NCI-H2029 (cell line): ENCODE measurements around the gene ATG2B.
A peak's percentile ranks its signal among the peaks of the same experiment; 100 is the strongest.

Experiments used
- DNase-seq: peaks from one replicate; lab custom pipeline; 2025; lab: John Stamatoyannopoulos, UW

ATG2B gene, protein sequence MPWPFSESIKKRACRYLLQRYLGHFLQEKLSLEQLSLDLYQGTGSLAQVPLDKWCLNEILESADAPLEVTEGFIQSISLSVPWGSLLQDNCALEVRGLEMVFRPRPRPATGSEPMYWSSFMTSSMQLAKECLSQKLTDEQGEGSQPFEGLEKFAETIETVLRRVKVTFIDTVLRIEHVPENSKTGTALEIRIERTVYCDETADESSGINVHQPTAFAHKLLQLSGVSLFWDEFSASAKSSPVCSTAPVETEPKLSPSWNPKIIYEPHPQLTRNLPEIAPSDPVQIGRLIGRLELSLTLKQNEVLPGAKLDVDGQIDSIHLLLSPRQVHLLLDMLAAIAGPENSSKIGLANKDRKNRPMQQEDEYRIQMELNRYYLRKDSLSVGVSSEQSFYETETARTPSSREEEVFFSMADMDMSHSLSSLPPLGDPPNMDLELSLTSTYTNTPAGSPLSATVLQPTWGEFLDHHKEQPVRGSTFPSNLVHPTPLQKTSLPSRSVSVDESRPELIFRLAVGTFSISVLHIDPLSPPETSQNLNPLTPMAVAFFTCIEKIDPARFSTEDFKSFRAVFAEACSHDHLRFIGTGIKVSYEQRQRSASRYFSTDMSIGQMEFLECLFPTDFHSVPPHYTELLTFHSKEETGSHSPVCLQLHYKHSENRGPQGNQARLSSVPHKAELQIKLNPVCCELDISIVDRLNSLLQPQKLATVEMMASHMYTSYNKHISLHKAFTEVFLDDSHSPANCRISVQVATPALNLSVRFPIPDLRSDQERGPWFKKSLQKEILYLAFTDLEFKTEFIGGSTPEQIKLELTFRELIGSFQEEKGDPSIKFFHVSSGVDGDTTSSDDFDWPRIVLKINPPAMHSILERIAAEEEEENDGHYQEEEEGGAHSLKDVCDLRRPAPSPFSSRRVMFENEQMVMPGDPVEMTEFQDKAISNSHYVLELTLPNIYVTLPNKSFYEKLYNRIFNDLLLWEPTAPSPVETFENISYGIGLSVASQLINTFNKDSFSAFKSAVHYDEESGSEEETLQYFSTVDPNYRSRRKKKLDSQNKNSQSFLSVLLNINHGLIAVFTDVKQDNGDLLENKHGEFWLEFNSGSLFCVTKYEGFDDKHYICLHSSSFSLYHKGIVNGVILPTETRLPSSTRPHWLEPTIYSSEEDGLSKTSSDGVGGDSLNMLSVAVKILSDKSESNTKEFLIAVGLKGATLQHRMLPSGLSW (N-terminal part only)

DNA sequence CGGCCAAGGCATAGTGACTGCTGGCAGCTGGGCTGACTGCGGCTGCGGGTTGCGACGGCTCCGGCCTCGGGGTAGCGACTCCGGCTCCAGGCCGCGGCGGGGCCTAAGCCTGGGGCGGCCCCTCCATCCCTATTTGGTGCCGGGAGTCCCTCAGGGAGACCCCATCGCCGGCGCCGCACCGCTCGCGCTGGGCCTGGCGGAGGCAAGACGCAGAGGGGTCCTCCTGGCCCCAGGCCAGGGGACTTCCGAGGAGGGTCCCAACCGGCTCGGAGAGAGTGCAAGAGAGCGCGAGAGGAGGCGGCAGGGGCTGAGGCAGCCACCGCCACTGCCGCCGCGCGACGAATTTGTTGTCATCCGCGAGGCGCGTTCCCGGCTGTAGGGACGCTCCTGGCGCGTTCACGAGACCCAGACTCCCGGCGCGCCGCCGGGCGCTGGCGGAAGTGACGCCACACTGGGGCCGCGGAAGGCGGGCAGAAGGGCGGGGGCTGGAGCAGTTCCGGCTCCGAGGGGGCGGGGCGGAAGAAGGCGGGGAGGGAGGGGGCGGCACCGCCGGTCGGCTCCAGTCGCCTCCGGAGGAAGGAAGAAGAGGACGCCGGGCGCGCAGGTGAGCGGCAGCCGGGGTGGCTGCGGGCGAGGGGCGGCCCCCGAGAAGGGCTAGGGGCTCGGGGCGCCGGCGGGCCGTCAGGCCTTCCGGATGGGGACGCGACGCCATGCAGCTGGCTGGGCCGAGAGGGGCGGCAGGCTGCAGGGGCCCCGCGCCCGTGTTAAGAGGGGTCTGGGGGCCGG is at the start of gene ATG2B, which contains the start of gene GSKIP:
TSS of gene ATG2B (minus strand) at position 377 of the 786 bp plus-strand sequence. CDS start at position 12, 365 bp downstream.
TSS of gene GSKIP (plus strand) at position 562 of the 786 bp plus-strand sequence. CDS start 18,722 bp downstream, outside the sequence.
- peak; percentile 75 for DNase-seq

- no peak for DNase-seq
These were observed 47.0 kb upstream of the ATG2B start for GRCh38 chr14:96410119-96410518.

- DNase-seq = no peak
These were observed 46.6 kb upstream of the ATG2B start for GRCh38 chr14:96409701-96410100.

DNA sequence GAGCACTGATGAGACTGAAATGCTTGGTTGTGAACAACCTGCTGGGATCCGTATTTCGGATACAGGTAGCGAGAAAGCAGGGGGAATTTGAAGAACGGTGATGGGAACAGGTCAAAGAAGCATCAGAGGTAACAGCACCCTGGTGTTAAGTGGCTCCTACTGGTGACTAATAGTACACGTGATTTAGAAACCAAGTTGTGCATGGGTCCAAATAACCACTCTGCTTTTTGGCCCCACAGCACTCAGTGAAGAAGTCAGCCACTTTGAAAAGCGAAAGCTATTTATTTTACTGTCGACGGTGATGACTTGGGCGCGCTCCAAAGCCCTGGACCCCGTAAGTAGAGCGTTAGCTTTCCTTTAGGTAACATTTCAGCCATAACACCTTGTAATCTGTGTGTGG is 45.5 kb upstream of the ATG2B start:
- DNase-seq = no peak

GRCh38 chr14:96407935-96408570 is 44.9 kb upstream of the ATG2B start:
- DNase-seq = no peak

GRCh38 chr14:96405677-96406076 is 42.5 kb upstream of the ATG2B start:
- no peak for DNase-seq

DNA sequence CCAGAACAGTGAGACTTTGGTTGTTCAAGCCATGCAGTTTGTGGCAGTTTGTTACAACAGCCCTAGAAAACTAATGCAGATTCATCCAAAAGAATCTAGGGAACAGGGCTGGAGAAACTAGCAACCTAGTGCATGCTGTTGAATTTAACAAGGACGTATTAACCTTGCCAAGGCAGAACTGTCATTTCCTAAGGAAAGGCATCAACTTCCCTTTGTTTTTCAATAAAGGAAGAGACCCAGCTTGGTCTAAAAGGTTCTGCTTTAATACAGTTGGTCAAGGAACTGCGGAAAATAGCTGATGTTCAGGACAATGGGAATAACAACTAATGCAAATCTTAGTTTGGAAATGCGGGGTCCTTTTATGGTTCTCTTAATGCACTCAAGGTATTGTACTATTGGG is 40.3 kb upstream of the ATG2B start:
- DNase-seq = no peak

- no peak for DNase-seq
These were observed 37.4 kb upstream of the ATG2B start for GRCh38 chr14:96400495-96400894.

DNA sequence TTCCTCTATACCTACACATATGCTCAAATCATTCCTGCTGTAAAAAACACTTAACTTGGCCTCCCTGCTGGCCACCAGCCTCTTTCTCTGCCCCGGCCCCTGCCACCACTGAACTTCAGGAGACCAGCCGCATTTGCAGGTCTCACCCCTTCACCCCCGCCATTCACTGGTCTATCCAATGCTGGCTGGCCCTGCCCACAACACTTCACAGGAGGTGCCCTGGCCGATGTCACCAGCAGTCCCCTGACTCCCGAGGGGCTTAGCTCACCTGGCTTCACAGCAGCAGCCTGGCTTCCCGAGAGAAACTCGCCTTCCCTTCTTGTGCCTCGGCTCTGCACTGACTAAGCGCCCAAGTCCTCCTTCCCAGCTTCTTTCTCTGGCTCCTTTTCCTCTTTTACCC is 36.3 kb upstream of the ATG2B start:
- DNase-seq = no peak

- no peak for DNase-seq
These were observed 35.8 kb upstream of the ATG2B start for GRCh38 chr14:96398921-96399320.

DNA sequence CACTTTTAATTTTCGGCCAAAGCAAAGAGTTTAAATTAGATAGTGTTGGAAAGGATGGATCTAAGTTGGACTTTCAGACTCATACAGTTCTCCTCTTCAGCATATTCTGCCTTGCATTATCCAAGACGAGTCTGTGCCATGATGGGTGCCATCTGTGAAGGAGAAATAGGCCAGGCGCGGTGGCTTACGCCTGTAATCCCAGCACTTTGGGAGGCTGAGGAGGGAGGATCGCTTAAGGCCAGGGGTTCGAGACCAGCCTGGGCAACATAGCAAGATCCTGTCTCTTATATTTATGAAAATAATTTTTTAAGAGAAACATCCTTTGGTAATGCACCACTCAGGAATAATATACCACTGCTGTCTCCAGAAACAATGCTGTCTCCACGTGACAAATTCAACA is 35.3 kb upstream of the ATG2B start:
- DNase-seq = no peak

DNA sequence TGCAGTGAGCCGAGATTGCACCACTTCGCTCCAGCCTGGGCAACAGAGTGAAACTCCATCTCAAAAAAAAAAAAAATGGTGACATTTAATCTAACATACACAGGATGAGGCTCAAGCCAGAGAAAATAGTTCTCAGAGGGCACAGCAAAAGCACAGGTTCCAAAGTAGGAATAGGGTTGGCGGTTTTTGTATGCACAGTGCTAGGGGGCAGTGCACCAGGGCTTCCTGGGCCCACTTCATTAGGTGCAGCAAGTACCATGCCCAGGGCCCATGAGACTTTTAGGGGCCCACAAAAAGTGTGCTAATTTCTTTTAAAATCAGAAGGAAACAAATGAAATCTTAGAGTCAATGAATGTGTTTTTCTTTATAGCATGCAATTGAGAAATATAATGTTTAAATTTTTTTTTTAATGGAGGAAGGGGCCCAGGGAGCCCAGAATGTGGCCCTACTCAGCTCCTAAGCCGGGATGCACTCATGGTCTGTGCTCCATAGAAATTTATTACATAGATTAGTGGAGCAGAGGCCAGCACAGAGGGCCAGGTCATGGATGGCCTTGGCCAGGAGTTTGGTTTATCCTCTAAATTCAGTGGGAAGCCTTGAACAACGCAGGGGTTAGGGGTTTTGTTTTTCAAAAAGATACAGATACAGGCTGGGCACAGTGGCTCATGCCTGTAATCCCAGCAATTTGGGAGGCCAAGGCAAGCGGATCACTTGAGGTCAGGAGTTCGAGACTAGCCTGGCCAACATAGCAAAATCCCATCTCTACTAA is 31.1 kb upstream of the ATG2B start:
- DNase-seq = no peak

- DNase-seq = no peak
These were observed 30.0 kb upstream of the ATG2B start for GRCh38 chr14:96393071-96393691.

- DNase-seq = peak; percentile 72
These were observed 28.4 kb upstream of the ATG2B start for GRCh38 chr14:96391293-96392118.

DNA sequence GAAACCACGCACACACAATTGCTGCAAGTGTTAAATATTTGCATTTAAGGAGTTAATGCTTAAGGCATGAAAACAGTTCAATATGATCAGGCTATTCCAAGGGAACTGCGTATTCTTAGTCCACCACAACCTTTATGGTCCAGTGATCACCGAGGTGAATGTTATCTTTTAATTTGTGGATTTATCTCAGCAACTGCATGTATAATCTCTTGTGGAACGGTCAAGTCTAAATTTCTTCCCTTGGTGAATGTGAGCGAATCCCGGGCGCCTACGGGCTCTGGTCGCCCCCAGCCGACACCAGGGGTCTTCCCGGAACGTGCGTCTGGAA is 27.8 kb upstream of the ATG2B start:
- no peak for DNase-seq

DNA sequence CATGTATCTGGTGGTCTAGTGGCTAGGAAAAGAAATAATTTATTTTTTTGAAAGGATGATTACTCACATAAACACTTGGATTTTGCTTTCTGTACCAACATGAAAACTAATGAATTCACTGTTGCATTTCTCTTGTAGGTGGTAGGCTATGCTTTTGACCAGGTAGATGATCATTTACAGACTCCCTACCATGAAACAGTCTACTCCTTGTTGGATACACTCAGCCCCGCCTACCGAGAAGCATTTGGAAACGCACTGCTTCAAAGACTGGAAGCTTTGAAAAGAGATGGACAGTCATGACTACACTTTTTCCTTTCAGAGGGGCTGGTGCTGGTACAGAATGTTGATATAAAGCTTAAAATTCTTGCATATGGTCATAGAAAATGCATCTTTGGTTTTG is 22.2 kb upstream of the ATG2B start:
- no peak for DNase-seq

DNA sequence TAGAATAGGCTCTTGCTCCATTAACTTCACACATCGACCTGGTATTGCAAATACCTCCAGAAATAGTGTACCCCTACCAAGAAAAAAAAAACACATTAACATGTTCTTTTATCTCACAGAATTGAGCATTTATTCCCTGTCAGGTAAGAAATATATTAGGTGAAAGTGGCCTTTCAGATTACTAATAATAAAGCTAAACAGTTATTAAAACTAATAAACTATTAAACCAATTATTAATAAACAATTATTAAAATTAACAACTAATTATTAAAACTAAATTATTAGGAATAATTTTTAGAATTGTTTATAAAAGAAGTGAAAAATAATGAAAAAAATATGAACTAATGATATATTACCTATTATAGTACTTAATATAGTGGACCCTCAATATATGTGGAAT is 21.6 kb upstream of the ATG2B start:
- DNase-seq = no peak

DNA sequence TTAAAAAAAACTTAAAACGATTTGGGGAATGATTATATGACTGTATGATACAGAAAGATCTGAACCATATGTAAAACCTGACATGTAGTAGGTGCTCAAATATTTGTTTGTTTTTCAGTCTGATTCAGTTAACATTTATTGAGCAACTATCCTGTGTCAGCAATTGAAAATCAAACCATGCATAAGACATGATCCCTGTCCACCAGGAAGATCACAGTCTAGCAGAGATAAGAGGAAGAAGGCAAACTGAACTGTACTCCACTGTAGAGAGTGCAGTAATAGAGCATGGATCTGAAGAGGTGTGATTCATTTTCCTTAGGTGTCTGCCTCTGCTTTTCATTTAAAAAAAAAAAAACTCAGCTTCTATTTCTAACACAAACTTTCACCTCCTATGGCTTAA is 20.9 kb upstream of the ATG2B start:
- no peak for DNase-seq

GRCh38 chr14:96383445-96383844 is 20.3 kb upstream of the ATG2B start:
- DNase-seq = no peak
